HEK293 (cell line): Measurements from ENCODE around the gene SERPINA10.

Source experiments
- GLIS2 ChIP-seq: fragments of 450-650 bp; formaldehyde crosslinking; IDR thresholded peaks from 2 replicates; pipeline ENCODE4 v1.5.1; 2016; ENCODE audit warnings: missing biosample characterization, missing genetic modification characterization
- PRDM1 ChIP-seq: fragments of 450-650 bp; formaldehyde crosslinking; IDR thresholded peaks from 2 replicates; pipeline ENCODE4; 2016; ENCODE audit warnings: missing biosample characterization, missing genetic modification characterization
- YY1 ChIP-seq: fragments of 450-650 bp; formaldehyde crosslinking; IDR thresholded peaks from 2 replicates; pipeline ENCODE4 v1.5.1; 2018; ENCODE audit warnings: missing biosample characterization, missing genetic modification characterization
- ZBTB7A ChIP-seq: fragments of 450-650 bp; formaldehyde crosslinking; IDR thresholded peaks from 2 replicates; pipeline ENCODE4 v1.5.1; 2016; ENCODE audit warnings: low read depth, missing biosample characterization, missing genetic modification characterization
- ZNF138 ChIP-seq: fragments of 450-650 bp; formaldehyde crosslinking; IDR thresholded peaks from 2 replicates; pipeline ENCODE4 v1.5.1; 2016; ENCODE audit warnings: missing biosample characterization, missing genetic modification characterization, borderline replicate concordance
- ZNF23 ChIP-seq: fragments of 450-650 bp; formaldehyde crosslinking; IDR thresholded peaks from 2 replicates; pipeline ENCODE4 v1.5.1; 2016; ENCODE audit warnings: missing biosample characterization, missing genetic modification characterization, borderline replicate concordance
- ZNF416 ChIP-seq: fragments of 450-650 bp; formaldehyde crosslinking; IDR thresholded peaks from 2 replicates; pipeline ENCODE4 v1.5.1; 2016; ENCODE audit warnings: missing biosample characterization, missing genetic modification characterization
- ZNF510 ChIP-seq: fragments of 450-650 bp; formaldehyde crosslinking; IDR thresholded peaks from 2 replicates; pipeline ENCODE4 v1.5.1; 2018; ENCODE audit warnings: mild to moderate bottlenecking, missing genetic modification characterization, missing biosample characterization; ENCODE audit not compliant: insufficient replicate concordance
- ZNF645 ChIP-seq: fragments of 450-650 bp; formaldehyde crosslinking; IDR thresholded peaks from 2 replicates; pipeline ENCODE4; 2016; ENCODE audit warnings: missing biosample characterization, missing genetic modification characterization
- ZSCAN16 ChIP-seq: fragments of 450-650 bp; formaldehyde crosslinking; IDR thresholded peaks from 2 replicates; pipeline ENCODE4 v1.5.1; 2016; ENCODE audit warnings: missing biosample characterization, missing genetic modification characterization
- TF ChIP-seq, protein P1 (sequence below): fragments of 450-650 bp; formaldehyde crosslinking; IDR thresholded peaks from 2 replicates; pipeline ENCODE4 v1.5.1; 2016; ENCODE audit warnings: missing biosample characterization, missing genetic modification characterization
- TF ChIP-seq, protein P2 (sequence below): fragments of 450-650 bp; formaldehyde crosslinking; IDR thresholded peaks from 2 replicates; pipeline ENCODE4 v1.5.1; 2016; ENCODE audit warnings: missing biosample characterization, missing genetic modification characterization
- TF ChIP-seq, protein P3 (sequence below): fragments of 450-650 bp; formaldehyde crosslinking; IDR thresholded peaks from 2 replicates; pipeline ENCODE4 v1.5.1; 2016; ENCODE audit warnings: missing biosample characterization, missing genetic modification characterization
- TF ChIP-seq, protein P4 (sequence below): fragments of 450-650 bp; formaldehyde crosslinking; IDR thresholded peaks from 2 replicates; pipeline ENCODE4 v1.5.1; 2016; ENCODE audit warnings: missing biosample characterization, missing genetic modification characterization

DNA sequence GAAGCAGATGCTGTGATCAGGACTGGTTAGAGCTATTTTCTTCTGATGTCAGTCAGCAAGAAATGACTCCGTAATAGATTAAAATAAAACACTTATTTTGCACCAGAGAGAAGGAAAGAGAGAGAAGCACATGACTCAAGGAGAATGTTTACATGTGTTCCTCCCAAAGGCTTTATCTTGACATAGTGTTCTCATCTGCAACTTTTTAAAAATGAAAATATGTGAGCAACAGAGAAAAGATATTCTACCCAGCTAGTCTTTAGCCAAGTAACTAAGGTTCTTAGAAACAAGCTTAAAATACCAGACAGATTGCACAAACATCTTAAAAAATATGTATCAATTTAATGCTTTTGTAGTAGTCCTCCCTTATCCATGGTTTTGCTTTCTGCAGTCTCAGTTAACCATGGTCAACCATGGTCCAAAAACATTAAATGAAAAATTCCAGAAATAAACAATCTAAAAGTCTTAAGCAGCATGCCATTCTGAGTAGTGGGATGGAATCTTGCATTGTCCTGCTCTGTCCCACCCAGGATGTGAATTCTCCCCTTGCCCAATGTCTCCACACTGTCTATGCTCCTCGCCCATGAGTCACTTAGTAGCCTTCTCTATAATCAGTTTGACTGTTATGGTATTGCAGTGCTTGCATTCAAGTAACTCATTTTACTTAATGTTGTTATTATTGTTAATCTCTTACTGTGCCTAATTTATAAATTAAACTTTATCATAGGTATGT, 9.9 kb downstream of the SERPINA10 start:
- no peak for TF ChIP-seq PRDM1 (tag by site-specific recombination)
- no peak for TF ChIP-seq ZNF416
- no peak for TF ChIP-seq ZNF23 (tag by site-specific recombination)
- TF ChIP-seq, protein P1, sequence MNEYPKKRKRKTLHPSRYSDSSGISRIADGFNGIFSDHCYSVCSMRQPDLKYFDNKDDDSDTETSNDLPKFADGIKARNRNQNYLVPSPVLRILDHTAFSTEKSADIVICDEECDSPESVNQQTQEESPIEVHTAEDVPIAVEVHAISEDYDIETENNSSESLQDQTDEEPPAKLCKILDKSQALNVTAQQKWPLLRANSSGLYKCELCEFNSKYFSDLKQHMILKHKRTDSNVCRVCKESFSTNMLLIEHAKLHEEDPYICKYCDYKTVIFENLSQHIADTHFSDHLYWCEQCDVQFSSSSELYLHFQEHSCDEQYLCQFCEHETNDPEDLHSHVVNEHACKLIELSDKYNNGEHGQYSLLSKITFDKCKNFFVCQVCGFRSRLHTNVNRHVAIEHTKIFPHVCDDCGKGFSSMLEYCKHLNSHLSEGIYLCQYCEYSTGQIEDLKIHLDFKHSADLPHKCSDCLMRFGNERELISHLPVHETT (tag by site-specific recombination) = no peak
- TF ChIP-seq ZNF645 (tag by site-specific recombination) = no peak
- TF ChIP-seq, protein P2, sequence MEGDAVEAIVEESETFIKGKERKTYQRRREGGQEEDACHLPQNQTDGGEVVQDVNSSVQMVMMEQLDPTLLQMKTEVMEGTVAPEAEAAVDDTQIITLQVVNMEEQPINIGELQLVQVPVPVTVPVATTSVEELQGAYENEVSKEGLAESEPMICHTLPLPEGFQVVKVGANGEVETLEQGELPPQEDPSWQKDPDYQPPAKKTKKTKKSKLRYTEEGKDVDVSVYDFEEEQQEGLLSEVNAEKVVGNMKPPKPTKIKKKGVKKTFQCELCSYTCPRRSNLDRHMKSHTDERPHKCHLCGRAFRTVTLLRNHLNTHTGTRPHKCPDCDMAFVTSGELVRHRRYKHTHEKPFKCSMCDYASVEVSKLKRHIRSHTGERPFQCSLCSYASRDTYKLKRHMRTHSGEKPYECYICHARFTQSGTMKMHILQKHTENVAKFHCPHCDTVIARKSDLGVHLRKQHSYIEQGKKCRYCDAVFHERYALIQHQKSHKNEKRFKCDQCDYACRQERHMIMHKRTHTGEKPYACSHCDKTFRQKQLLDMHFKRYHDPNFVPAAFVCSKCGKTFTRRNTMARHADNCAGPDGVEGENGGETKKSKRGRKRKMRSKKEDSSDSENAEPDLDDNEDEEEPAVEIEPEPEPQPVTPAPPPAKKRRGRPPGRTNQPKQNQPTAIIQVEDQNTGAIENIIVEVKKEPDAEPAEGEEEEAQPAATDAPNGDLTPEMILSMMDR (tag by site-specific recombination) = no peak
- TF ChIP-seq ZNF138 (tag by site-specific recombination) = no peak
- no peak for TF ChIP-seq ZBTB7A
- no peak for TF ChIP-seq ZNF510 (tag by site-specific recombination)
- TF ChIP-seq, protein P3, sequence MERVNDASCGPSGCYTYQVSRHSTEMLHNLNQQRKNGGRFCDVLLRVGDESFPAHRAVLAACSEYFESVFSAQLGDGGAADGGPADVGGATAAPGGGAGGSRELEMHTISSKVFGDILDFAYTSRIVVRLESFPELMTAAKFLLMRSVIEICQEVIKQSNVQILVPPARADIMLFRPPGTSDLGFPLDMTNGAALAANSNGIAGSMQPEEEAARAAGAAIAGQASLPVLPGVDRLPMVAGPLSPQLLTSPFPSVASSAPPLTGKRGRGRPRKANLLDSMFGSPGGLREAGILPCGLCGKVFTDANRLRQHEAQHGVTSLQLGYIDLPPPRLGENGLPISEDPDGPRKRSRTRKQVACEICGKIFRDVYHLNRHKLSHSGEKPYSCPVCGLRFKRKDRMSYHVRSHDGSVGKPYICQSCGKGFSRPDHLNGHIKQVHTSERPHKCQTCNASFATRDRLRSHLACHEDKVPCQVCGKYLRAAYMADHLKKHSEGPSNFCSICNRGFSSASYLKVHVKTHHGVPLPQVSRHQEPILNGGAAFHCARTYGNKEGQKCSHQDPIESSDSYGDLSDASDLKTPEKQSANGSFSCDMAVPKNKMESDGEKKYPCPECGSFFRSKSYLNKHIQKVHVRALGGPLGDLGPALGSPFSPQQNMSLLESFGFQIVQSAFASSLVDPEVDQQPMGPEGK (tag by site-specific recombination) = no peak
- TF ChIP-seq GLIS2 (tag by site-specific recombination) = no peak
- TF ChIP-seq, protein P4, sequence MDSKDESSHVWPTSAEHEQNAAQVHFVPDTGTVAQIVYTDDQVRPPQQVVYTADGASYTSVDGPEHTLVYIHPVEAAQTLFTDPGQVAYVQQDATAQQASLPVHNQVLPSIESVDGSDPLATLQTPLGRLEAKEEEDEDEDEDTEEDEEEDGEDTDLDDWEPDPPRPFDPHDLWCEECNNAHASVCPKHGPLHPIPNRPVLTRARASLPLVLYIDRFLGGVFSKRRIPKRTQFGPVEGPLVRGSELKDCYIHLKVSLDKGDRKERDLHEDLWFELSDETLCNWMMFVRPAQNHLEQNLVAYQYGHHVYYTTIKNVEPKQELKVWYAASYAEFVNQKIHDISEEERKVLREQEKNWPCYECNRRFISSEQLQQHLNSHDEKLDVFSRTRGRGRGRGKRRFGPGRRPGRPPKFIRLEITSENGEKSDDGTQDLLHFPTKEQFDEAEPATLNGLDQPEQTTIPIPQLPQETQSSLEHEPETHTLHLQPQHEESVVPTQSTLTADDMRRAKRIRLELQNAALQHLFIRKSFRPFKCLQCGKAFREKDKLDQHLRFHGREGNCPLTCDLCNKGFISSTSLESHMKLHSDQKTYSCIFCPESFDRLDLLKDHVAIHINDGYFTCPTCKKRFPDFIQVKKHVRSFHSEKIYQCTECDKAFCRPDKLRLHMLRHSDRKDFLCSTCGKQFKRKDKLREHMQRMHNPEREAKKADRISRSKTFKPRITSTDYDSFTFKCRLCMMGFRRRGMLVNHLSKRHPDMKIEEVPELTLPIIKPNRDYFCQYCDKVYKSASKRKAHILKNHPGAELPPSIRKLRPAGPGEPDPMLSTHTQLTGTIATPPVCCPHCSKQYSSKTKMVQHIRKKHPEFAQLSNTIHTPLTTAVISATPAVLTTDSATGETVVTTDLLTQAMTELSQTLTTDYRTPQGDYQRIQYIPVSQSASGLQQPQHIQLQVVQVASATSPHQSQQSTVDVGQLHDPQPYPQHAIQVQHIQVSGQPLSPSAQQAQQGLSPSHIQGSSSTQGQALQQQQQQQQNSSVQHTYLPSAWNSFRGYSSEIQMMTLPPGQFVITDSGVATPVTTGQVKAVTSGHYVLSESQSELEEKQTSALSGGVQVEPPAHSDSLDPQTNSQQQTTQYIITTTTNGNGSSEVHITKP = no peak
- no peak for TF ChIP-seq ZSCAN16 (tag by site-specific recombination)
- TF ChIP-seq YY1 = no peak
